NCI-H187 (cell line): ENCODE measurements around the gene P2RX6.
"Not testable (repeated sequence)": the region's sequence is repeated elsewhere in the genome, so short reads cannot be mapped to it uniquely, and the experiment has no call there.

Source experiments
- DNase-seq, 2 experiments: peaks; one replicate each; lab custom pipeline; 2025; lab: John Stamatoyannopoulos, UW

P2RX6 gene

DNA sequence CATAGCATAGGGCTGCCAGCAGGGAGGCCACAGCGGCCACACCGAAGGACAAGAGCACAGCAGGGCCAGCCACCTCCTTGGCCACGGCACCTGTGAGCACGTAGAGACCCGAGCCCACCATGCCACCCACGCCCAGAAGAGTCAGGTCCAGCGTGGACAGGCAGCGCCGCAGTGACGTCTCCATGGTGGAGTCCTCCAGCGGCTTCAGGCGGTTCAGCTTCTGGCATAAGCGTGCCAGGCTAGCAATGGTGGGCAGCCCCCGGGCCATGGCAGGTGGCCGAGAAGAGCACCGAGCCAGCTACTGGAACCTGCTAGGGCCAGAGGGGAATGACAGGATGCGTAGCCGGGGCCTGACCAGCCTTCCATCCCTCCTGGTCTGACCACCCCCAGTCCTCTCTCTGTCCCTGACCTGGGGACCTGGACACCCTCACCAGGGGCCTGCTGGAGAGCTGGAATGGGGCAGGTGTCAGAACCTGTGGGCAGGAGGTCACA lies 16.6 kb downstream of the P2RX6 start:
- DNase-seq, result no peak

DNA sequence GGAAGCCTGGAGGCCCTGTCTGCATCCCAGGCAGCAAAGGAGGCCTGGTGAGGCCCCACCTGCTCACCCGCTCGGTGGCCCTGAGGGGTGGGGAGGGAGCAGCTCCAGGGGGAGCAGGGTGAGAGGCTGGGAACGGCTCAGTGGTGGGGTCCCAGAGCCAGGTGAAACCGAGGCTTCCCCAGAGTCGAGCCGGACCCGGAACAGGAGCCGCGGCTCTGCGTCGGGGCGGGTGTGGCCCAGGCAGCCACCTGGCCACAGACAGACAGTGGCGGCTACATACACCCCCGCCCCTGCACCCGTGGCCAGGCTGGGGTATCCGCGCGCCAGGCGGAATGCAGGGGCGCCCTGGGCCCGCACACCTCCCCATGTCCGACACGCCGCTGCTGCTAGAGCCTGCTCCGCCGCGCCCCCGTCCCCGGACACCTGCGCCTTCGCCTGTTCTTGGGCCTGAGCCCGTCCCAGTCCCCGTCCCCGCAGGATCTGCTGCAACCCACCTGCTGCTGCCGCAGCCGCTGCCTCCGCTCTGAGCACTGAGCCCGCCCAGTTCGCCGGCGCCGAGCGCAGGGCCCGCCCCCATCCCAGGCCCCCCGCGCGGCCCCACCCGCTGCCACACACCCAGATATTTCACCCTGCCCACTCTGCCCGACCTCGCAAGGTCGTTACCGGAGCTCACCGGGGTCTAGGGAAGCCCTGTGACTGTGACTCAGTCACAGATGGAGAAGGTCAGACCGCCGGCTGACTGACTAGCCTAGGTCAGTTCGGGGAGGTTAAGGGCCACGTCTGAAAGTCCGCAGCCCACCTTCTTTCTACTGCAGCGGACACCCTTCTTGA lies 17.3 kb downstream of the P2RX6 start, which contains the start of gene SLC7A4:
SLC7A4 (minus strand) TSS at position 525 of the 831 bp plus-strand sequence. CDS start 749 bp downstream, outside the sequence.
- DNase-seq, result no peak

DNA sequence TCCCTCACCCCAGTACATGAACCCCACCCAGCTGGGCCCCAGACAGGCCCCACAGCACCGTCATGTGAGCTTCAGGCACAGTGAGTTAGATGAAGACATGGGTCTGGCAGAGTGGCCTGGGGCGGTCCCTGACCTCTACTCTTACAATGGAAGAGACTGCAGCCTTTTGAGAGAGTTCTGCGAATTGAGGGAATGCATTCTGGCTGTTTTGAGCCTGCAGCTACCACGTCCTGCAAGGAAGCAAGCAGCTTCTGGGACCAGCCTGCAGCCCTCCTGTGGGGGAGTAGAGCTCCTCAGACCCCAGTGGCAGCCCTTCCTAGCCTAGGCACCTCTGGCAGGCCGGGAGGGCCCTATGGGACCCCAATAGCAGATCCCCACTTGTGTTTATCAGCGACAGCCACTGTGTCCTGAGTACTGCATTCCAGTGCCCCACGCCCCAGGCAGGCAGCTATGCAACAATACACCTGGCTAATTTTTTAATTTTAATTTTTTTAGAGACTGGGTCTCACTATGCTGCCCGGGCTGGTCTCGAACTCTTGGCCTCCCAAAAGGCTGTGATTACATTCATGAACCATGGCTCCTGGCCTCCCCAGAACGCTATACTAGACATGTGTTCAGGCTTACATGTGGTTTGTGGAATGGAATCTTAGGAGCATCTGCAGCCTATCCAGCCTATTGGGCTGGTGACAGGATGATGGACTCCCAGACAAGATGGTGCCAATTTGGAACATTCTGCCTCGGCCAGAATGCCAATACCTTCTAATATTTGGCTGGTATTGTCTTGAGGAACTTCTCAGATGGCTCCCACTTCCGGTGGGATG lies 18.1 kb downstream of the P2RX6 start:
- DNase-seq, result no peak

DNA sequence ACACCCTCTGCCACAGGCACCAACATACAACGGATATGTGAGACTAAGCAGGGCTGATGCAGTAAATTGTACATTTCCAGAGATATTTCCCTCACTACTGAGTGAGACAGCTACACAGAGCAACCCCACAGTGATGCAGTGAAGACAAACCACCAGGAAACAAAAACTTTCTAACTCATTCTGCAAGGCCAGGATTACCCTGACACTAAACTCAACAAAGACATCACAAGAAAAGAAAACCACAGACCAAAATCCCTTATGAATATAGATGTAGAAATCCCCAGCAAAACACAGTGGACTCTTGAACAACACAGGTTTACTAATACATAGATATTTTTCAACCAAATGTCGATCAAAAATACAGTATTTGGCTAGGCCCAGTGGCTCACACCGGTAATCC lies 18.9 kb downstream of the P2RX6 start:
- no peak for DNase-seq

DNA sequence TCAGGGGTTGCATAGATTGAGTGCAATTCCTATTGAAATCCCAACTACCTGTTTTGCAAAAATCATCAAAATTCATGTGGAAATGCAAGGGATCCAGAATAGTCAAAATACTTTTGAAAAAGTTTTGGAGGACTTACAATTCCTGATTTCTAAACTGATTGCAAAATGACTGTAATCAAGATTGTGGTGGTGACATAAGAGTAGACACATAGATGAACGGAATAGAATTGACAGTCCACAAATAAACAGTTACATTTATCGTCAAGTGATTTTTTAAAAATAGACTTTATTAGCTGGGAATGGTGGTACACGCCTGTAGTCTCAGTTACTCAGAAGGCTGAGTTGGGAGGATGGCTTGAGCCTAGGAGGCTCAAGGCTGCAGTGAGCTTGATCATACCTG lies 20.0 kb downstream of the P2RX6 start:
- DNase-seq, result no peak

DNA sequence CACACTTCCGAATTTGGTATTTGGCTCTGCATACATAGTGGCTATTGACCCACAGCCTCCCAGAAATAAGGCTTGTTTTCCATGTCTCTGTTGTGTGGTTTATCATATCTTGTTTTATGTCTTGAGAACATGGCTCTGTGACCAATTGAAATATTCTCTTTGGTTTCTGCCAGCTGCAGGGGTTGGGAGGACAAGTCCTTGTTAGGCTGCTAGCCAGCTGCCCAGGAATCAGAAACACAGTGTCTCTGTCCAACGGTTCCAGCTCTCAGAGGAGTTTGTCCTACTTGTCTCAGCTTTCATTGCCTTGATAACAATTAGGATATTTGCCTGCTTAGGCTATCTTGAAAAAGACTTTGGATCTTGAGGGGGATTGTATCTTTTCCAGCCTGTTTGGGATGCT lies 23.4 kb downstream of the P2RX6 start:
- no peak for DNase-seq

DNA sequence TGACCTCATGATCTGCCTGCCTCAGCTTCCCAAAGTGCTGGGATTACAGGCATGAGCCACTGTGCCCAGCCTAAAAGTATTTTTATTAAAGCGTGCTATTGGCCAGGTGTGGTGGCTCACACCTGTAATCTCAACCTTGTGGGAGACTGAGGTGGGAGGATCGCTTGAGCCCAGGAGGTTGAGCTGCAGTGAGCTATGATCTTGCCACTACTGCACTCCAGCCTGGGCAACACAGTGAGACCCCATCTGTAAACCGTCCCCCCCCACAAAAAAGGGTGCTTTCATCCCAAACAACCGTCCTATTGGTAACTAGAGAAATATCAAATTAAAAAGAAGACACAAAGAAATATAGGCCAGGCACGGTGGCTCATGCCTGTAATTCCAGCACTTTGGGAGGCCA lies 24.2 kb downstream of the P2RX6 start:
- DNase-seq, result not testable (repeated sequence)

DNA sequence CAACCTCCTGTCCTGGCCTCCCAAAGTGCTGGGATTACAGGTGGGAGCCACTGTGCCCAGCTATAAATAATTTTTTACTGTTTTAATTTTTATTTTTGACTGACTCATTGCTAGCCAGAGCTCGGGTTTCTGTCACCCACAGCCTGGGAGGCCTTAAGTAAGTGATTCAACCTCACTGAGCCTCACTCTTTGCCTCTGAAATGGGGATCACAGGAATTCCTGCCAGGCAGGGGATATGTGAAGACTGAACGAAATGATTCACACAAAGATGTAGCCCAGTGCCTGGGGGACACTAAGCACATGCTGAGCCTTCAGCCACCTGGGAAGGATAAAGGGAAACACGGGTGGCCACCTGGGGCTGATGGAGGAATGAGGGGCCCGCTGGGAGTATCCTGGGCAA lies 27.0 kb downstream of the P2RX6 start:
- DNase-seq, result no peak

DNA sequence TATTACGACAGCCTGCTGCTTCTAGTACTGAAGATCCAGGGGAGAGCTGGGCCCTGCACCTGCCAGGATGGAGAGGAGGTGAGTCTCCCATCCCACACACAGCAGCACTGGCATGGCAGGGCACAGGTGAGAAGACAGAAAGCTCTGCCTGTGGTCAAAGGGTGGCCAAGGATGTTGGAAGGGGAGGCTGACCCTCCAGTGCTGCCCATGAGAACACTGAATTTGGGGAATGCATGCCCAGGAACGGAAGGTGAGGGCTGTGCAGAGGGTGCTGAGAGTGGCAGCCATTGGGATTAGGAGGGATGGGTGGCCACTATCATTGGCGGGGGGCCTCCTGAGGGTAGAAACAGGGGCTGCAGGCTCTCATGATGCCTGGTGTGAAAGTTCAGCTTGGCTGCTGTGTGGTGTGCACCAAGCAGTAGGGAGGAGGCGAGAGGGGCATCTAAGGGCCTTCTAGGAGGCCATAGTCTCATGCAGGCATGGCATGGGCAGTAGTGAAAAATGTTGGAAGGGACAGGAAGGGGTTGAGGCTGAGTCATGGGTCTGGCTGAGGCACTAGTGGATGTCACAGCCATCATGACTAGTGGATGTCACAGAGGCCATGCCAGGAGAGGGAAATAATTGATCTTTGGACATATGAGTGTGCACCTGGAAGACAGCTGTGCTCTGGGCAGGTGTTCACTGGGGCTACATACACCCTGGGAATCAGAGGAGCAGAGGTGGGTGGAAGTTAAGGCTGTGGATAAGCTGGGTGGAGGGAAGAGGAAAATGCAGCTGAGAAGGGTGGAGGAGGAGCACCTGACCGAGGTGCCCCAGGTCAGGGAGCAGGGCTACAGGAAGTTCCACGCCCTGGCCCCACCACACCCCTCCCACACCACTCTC lies 28.3 kb downstream of the P2RX6 start:
- no peak for DNase-seq

DNA sequence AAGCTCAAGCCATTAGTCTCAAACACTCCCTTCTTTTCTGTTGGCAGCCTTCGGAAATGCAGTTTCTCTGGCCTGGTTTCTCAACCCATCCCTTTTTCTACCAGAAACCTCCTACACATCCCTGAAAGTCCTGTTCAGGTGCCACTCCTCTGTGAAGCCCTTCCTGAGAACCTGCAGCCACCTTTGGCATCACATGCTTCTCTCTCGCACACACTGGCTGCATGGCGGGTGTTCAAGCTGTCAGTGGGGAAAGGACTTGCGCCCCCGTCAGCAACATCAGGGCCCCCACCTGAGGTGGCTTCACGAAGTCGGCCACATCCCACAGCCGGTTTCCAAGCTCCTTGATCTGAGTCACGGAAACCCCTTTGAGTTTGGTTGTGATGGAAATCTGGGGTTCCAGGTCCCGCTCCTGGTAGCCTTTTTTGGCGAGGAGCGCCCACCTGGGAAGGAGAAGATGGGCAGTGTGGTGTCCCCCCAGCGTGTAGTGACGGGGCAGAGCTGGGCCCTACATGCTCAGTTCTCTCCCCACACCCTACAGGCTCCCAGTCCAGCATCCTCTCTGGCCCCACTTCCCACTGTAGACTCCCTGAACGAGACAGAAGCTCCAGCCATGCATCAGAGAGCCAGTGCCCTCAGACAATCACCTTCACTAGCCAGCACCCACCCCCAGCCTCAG lies 29.0 kb downstream of the P2RX6 start:
- no peak for DNase-seq

DNA sequence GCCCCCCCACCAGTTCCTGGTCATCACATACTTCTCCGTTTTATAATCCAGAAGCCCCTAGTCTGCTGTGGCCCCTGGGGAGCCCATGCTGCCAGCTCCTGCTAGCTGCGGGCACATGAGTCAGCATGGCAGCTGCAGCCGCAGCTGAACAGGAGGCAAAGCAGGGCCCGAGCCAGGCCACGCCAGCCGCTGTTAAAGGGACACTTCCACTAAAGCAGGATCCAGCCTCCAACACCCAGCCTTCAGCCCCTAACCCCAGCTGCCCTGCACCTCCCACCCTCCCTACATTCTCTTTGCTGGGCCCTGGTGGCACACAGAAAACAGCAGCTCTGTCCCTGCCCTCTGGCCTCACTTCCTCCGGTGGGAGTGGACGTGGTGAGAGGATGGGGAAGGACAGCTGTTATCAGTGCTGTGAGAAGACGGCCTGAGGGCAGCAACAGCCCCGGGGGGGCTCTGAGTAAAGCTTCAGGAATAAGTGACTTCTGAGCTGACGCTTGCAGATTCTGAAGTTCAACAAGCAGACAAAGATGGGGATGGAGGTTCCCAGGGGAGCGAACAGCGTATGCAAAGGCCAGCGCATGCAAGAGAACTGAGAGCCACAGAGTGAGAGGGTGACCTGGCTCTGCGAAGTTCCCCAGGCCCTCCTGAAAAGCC lies 30.1 kb downstream of the P2RX6 start:
- no peak for DNase-seq

DNA sequence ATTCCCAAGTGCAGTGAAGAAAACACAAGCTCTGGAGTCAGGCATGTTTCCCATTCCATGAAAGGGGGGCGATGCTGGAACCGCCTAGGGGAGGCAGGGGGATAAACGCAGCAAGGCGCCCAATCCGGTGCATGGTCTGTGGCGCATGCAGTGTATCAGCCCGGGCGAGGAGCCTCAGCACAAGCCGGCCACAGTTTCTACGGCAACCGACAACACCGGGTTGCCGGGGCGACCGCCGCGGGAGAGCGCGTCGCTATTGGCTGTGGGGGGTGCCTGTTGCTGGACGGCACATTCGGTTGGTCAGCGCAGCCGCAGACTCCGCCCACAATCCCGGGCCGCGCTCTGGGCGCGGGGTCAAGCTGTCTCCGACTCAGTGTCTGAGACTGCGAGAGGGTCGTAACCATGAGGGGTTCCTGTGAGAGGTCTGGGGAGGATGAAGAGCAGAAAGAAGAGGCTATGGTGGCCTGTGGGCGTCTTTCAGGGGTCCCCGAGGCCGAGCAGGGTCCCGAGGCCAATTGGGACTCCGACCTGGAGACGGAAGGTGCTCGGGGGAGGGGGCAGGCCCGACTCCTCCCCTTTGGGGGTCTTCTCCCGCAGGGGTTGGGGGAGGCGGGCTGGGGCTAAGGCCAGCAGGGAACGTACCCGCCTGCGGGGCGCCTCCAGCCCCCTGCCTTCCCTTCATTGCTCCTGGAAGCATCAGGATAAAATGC lies 30.8 kb downstream of the P2RX6 start, which contains the start of gene LRRC74B:
LRRC74B (plus strand) TSS at position 362 of the 710 bp plus-strand sequence; CDS start at position 403, 41 bp downstream.
- peak; percentile 24 to 72 for DNase-seq

DNA sequence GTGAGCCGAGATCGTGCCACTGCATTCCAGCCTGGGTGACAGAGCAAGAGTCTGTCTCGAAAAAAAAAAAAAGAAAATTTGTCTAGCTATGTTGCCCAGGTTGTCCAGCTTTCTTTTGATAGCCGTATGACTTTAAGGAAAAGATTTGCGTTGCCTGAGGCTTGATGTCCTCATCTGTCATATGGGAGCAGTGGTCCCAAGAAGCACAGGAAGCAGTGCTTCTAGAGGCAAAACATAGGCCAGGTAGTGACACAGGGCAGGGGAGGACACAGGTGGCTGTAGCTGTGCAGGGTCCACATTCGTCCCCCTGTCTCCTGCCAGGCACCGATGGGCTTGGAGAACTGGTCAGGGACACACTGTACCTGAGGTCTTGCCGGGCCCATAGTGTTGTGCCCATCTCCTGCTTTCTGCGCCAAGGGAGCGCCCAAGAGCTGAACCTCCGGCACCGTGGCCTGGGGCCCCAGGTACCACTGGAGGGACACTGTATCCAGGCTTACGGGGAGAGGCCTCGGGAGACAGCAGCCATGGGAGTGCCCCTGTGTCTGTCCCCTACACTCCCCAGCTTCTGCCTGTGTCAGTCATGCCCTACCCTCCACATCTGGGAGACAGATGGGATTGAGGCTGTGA lies 32.2 kb downstream of the P2RX6 start:
- DNase-seq, result no peak

DNA sequence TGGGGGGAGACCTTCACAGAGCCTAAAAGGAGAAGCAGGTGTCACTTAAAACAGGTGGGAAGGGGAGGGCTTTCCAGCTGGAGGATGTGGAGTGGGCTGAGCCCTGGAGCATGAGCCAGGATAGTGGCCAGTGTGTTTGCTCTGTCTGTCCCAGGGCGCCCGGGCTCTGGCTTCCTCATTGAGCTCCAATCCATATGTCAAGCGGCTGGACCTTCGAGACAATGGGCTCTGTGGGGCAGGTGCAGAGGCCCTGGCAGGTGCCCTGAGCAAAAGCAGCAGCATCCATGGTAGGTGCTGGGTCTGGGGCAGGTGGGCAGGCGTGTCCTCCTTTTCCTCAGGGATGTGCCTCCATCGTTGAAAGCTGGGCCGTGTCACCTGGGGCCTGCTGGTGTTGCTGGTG lies 32.8 kb downstream of the P2RX6 start:
- peak; percentile 22 to 28 for DNase-seq

DNA sequence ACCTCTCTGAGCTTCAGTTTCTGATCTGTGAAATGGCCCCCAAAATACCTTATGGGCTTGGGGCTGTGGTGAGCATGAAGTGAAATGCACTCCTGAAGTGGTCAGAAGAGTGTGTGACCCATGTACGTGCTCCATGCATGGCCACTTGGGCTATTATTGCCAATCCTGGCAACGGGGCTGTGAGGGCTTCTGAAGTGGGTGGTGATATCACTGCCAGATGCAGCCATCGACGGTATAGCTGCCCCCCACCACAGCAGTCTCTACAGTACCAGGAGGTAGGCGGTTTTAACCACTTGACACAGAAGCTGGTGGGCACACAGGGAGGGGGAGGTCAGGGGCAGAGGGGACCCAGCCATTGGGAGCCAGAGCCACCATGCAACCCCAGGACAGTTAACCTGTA lies 33.5 kb downstream of the P2RX6 start:
- not testable (repeated sequence) for DNase-seq

DNA sequence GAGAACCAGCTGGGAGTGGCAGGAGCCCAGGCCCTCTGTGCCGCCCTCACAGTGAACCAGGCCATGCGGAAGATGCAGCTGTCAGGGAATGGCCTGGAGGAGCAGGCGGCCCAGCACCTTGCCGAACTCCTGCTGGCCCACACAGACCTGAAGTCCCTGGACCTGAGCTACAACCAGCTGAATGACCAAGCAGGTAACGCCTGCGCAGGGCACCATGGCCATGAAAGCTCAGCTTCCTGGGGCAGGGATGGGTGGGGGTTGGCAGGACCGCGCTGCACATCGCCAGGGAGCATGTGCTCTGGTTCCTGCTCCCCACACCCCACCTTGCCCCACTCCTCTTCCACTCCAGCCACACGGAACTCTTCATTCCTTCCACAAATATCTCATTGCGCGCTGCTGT lies 34.0 kb downstream of the P2RX6 start:
- not testable (repeated sequence) for DNase-seq

DNA sequence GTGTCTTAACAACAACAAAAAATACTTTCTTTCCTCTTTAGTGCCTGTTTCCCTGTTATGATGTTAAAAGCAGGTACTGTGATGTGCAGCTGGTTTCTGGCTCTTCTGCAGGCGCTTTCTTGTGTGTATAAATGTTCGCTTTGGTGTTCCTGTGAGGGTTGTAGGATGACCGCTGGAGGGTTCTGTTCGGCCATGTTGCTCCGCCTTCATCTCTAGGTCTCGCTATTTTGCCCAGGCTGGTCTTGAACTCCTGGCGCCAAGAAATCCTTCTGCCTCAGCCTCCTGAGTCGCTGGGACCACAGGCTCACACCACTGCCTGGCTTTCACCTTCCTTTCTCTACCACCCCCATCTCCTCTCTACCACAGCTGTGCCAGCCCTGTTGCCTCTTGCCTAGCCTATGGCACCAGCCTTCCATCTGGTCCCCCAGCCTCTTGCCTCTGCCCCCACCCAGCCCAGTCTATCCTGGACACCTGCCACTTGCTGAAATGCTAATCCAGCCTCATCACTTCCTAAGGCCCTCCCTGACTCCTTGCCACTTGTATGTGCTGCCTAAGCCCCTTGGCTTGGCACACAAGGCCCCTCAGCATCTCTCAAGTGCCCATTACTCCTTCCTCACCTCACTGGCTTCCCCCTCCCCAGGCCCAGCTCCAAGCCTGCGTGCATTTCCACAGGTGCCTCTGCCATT lies 36.3 kb downstream of the P2RX6 start:
- no peak for DNase-seq

DNA sequence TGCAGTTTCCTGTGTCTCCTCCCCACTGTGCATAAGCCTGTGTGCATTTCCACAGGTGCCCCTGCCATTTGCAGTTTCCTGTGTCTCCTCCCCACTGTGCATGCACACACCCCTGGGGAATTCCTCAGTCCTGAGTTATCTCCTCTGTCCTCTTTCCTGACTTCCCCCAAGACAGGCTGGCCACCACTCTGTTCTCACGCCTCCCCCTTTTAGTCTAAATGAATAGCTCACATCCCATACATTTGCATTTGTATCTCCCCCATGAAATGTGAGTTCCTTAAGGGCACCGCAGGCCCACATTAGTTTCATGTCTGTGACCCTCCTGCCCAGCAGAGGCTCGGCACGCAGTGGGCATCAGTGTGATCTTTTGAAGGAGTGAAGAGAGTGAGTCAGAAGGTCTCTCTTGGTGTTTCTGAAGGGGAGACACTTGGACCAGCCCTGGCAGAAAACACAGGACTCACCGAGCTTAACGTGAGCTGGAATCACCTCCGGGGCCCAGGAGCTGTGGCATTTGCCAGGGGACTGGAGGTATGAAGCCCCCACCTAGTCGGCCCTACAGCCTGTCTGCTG lies 37.0 kb downstream of the P2RX6 start:
- DNase-seq, result no peak
